ENCODE measurements around the gene ZNF574. TPM values are rescaled to one million over a fixed set of nuclear protein-coding genes. Genes with fewer than 3 reads are reported as not detected.

The ZNF574 gene
- total RNA-seq, 1 donor from 2014 or later, result 17.3 TPM

GRCh38 chr19:42129399-42130253 lies 53.7 kb downstream of the ZNF574 start:
- no peaks in the 10 kb centered on the region for H3K27me3 ChIP-seq (ENCODE audit: control insufficient read depth, insufficient read depth, low read length)
- H3K36me3 ChIP-seq (ENCODE audit: control insufficient read depth, insufficient read depth, low read length), result no peaks in the 10 kb centered on the region
- no peak for DNase-seq (ENCODE audit: low read depth)
- H3K4me3 ChIP-seq (ENCODE audit: low read depth, low read length), result no peak overlapping the region
- TF ChIP-seq, protein P1, sequence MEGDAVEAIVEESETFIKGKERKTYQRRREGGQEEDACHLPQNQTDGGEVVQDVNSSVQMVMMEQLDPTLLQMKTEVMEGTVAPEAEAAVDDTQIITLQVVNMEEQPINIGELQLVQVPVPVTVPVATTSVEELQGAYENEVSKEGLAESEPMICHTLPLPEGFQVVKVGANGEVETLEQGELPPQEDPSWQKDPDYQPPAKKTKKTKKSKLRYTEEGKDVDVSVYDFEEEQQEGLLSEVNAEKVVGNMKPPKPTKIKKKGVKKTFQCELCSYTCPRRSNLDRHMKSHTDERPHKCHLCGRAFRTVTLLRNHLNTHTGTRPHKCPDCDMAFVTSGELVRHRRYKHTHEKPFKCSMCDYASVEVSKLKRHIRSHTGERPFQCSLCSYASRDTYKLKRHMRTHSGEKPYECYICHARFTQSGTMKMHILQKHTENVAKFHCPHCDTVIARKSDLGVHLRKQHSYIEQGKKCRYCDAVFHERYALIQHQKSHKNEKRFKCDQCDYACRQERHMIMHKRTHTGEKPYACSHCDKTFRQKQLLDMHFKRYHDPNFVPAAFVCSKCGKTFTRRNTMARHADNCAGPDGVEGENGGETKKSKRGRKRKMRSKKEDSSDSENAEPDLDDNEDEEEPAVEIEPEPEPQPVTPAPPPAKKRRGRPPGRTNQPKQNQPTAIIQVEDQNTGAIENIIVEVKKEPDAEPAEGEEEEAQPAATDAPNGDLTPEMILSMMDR (IDR thresholded peaks at IDR 0.05; ENCODE audit: insufficient read depth, low read length, poor library complexity, severe bottlenecking), result no peak

DNA sequence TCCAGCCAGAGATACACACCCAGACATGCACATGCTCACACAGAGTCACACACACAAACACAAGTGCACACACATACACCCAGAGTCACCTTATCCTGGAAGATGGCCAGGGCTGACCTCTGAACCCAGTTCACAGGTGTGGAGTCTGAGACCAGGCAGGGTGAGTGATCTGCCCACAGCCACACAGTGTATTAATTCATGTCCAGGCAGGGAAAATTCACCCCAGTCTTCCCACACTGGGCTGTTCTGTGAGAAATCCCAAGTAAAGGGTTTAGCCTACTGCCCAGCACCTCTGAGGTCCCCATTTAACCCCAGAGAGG lies 54.2 kb downstream of the ZNF574 start:
- H3K36me3 ChIP-seq (ENCODE audit: control insufficient read depth, insufficient read depth, low read length), result no peaks in the 10 kb centered on the region
- no peak overlapping the region for H3K4me3 ChIP-seq (ENCODE audit: low read depth, low read length)
- peaks cover 2% of the 10 kb centered on the region for H3K27me3 ChIP-seq (ENCODE audit: control insufficient read depth, insufficient read depth, low read length)
- no peak for DNase-seq (ENCODE audit: low read depth)
- TF ChIP-seq, protein P1 (IDR thresholded peaks at IDR 0.05; ENCODE audit: insufficient read depth, low read length, poor library complexity, severe bottlenecking), result no peak

Other genes starting within 250 kb of the ZNF574 start
- gene LYPD4, start 231.5 kb upstream of the ZNF574 start, total RNA-seq, result not detected in 2 replicates
- gene DMRTC2, start 231.1 kb upstream of the ZNF574 start, total RNA-seq, result not detected in 2 replicates
- 1,699 and 2,835 TPM in 2 replicates for gene RPS19, start 215.9 kb upstream of the ZNF574 start, total RNA-seq
- gene CD79A, start 198.9 kb upstream of the ZNF574 start, total RNA-seq, result 0.27 TPM in 1 of 2 replicates, not detected in the other
- 72.2 and 81.5 TPM in 2 replicates for gene ARHGEF1, start 193.0 kb upstream of the ZNF574 start, total RNA-seq
- gene ERFL, start 147.7 kb upstream of the ZNF574 start, total RNA-seq, result not detected in 2 replicates
- gene RABAC1, start 116.8 kb upstream of the ZNF574 start, total RNA-seq, result 126 and 130 TPM in 2 replicates
- 1.4 TPM in 1 of 2 replicates, not detected in the other for gene ATP1A3, start 81.9 kb upstream of the ZNF574 start, total RNA-seq
- gene GRIK5, start 6.0 kb upstream of the ZNF574 start, total RNA-seq, result 14.2 and 20.2 TPM in 2 replicates
- 1.4 and 2.3 TPM in 2 replicates for gene POU2F2, start 56.3 kb downstream of the ZNF574 start, total RNA-seq
- gene DEDD2, start 141.5 kb downstream of the ZNF574 start, total RNA-seq, result 42.9 and 47.3 TPM in 2 replicates
- 6.1 and 7.3 TPM in 2 replicates for gene ZNF526, start 144.1 kb downstream of the ZNF574 start, total RNA-seq
- gene GSK3A, start 166.4 kb downstream of the ZNF574 start, total RNA-seq, result 27.3 and 36.1 TPM in 2 replicates
- 31.6 and 48.8 TPM in 2 replicates for gene ERF, start 179.0 kb downstream of the ZNF574 start, total RNA-seq
- gene CIC, start 193.1 kb downstream of the ZNF574 start, total RNA-seq, result 39.4 and 41.7 TPM in 2 replicates
- gene PRR19, start 226.0 kb downstream of the ZNF574 start, total RNA-seq, result 0.55 and 0.92 TPM in 2 replicates
- gene PAFAH1B3, start 226.5 kb downstream of the ZNF574 start, total RNA-seq, result 106 and 113 TPM in 2 replicates
- 0.54 and 4.9 TPM in 2 replicates for gene TMEM145, start 237.1 kb downstream of the ZNF574 start, total RNA-seq
- gene MEGF8, start 249.5 kb downstream of the ZNF574 start, total RNA-seq, result 45.0 and 49.2 TPM in 2 replicates

All from kidney epithelial cell (primary cell).